ENCODE data around the gene USP10. TPM values are rescaled to one million over a fixed set of nuclear protein-coding genes. Genes with fewer than 3 reads are reported as not detected.

Gene USP10
- total RNA-seq, 2 experiments from 2014 or later: 93.9 to 95.2 TPM

GRCh38 chr16:84769416-84769815 lies 69.6 kb downstream of the USP10 start:
- Mint-ChIP-seq H3K4me1 (ENCODE audit: low read depth) (peaks cover 39% of the 10 kb centered on the region), H3K4me3 (no peak overlapping the region), H3K27me3 (ENCODE audit: low read depth) (no peaks in the 10 kb centered on the region), H3K36me3 (ENCODE audit: low read depth) (peaks cover 44% of the 10 kb centered on the region), H3K27ac (no peak overlapping the region), H3K9me3 (no peaks in the 10 kb centered on the region)
- CTCF ChIA-PET: interaction anchor here (1.4 to 2.0 kb wide), 5 partner anchors 10 to 201 kb away, joined by 4 to 9 read pairs (median 5); no protein-coding TSS in a partner anchor
- no peak for DNase-seq
- intact Hi-C loops (cut with micrococcal nuclease): no loop called here

GRCh38 chr16:84773312-84773711 lies 73.5 kb downstream of the USP10 start:
- H3K27ac Mint-ChIP-seq: no peak overlapping the region
- intact Hi-C loops (cut with micrococcal nuclease): no loop called here
- CTCF ChIA-PET: interaction anchor here (0.7 to 1.5 kb wide), 2 partner anchors 195 to 267 kb away, joined by 3 to 8 read pairs; no protein-coding TSS in a partner anchor
- DNase-seq: no peak
- H3K4me3 Mint-ChIP-seq: no peak overlapping the region
- H3K9me3 Mint-ChIP-seq: no peaks in the 10 kb centered on the region
- peaks cover 4% of the 10 kb centered on the region for H3K4me1 Mint-ChIP-seq (ENCODE audit: low read depth)
- peaks cover 38% of the 10 kb centered on the region for H3K36me3 Mint-ChIP-seq (ENCODE audit: low read depth)
- no peaks in the 10 kb centered on the region for H3K27me3 Mint-ChIP-seq (ENCODE audit: low read depth)

- Mint-ChIP-seq H3K9me3 (no peaks in the 10 kb centered on the region), H3K27ac (peak overlapping the region; percentile 35), H3K27me3 (ENCODE audit: low read depth) (no peaks in the 10 kb centered on the region), H3K4me1 (ENCODE audit: low read depth) (no peaks in the 10 kb centered on the region), H3K4me3 (no peak overlapping the region), H3K36me3 (ENCODE audit: low read depth) (peaks cover 32% of the 10 kb centered on the region)
- intact Hi-C loops (cut with micrococcal nuclease): no loop called here
- no peak for DNase-seq
- CTCF ChIA-PET: no interaction called here
Measured at GRCh38 chr16:84774810-84775209, 75.0 kb downstream of the USP10 start.

GRCh38 chr16:84775262-84775810 lies 75.5 kb downstream of the USP10 start:
- no peak for DNase-seq
- H3K27ac Mint-ChIP-seq: peak overlapping the region; percentile 35
- H3K27me3 Mint-ChIP-seq (ENCODE audit: low read depth): no peaks in the 10 kb centered on the region
- no peaks in the 10 kb centered on the region for H3K4me1 Mint-ChIP-seq (ENCODE audit: low read depth)
- H3K9me3 Mint-ChIP-seq: no peaks in the 10 kb centered on the region
- H3K4me3 Mint-ChIP-seq: no peak overlapping the region
- H3K36me3 Mint-ChIP-seq (ENCODE audit: low read depth): peaks cover 35% of the 10 kb centered on the region
- intact Hi-C loops (cut with micrococcal nuclease): no loop called here
- CTCF ChIA-PET: no interaction called here

GRCh38 chr16:84777435-84777834 lies 77.6 kb downstream of the USP10 start:
- intact Hi-C loops (cut with micrococcal nuclease): no loop called here
- CTCF ChIA-PET: no interaction called here

GRCh38 chr16:84778720-84779119 lies 78.9 kb downstream of the USP10 start:
- Mint-ChIP-seq H3K4me3 (no peak overlapping the region), H3K4me1 (ENCODE audit: low read depth) (no peaks in the 10 kb centered on the region), H3K9me3 (no peaks in the 10 kb centered on the region), H3K27me3 (ENCODE audit: low read depth) (no peaks in the 10 kb centered on the region), H3K27ac (no peak overlapping the region), H3K36me3 (ENCODE audit: low read depth) (peaks cover 32% of the 10 kb centered on the region)
- intact Hi-C loops (cut with micrococcal nuclease): no loop called here
- CTCF ChIA-PET: no interaction called here
- no peak for DNase-seq

More at GRCh38 chr16:84777435-84777834, 77.6 kb downstream of the USP10 start:
- no peak for DNase-seq
- Mint-ChIP-seq H3K27me3 (ENCODE audit: low read depth) (no peaks in the 10 kb centered on the region), H3K9me3 (no peaks in the 10 kb centered on the region), H3K36me3 (ENCODE audit: low read depth) (peaks cover 36% of the 10 kb centered on the region), H3K4me3 (no peak overlapping the region), H3K4me1 (ENCODE audit: low read depth) (no peaks in the 10 kb centered on the region), H3K27ac (no peak overlapping the region)

GRCh38 chr16:84780063-84780462 lies 80.3 kb downstream of the USP10 start:
- intact Hi-C loops (cut with micrococcal nuclease): no loop called here
- Mint-ChIP-seq H3K27me3 (ENCODE audit: low read depth) (no peaks in the 10 kb centered on the region), H3K9me3 (no peaks in the 10 kb centered on the region), H3K4me3 (no peak overlapping the region), H3K36me3 (ENCODE audit: low read depth) (peaks cover 28% of the 10 kb centered on the region), H3K4me1 (ENCODE audit: low read depth) (no peaks in the 10 kb centered on the region), H3K27ac (no peak overlapping the region)
- DNase-seq: no peak
- CTCF ChIA-PET: interaction anchor here (0.7 kb wide), 1 partner anchor 25 kb away, joined by 3 read pairs; no protein-coding TSS in a partner anchor

- Mint-ChIP-seq H3K36me3 (ENCODE audit: low read depth) (peaks cover 24% of the 10 kb centered on the region), H3K27me3 (ENCODE audit: low read depth) (no peaks in the 10 kb centered on the region), H3K9me3 (no peaks in the 10 kb centered on the region), H3K27ac (no peak overlapping the region), H3K4me1 (ENCODE audit: low read depth) (no peaks in the 10 kb centered on the region), H3K4me3 (no peak overlapping the region)
- intact Hi-C loops (cut with micrococcal nuclease): no loop called here
- CTCF ChIA-PET: no interaction called here
- DNase-seq: no peak
Measured at GRCh38 chr16:84780544-84781376, 81.0 kb downstream of the USP10 start.

- Mint-ChIP-seq H3K27ac (no peak overlapping the region), H3K4me3 (no peak overlapping the region), H3K9me3 (no peaks in the 10 kb centered on the region), H3K36me3 (ENCODE audit: low read depth) (peaks cover 15% of the 10 kb centered on the region), H3K4me1 (ENCODE audit: low read depth) (no peaks in the 10 kb centered on the region), H3K27me3 (ENCODE audit: low read depth) (no peaks in the 10 kb centered on the region)
- CTCF ChIA-PET: no interaction called here
- no peak for DNase-seq
- intact Hi-C loops (cut with micrococcal nuclease): no loop called here
Measured at GRCh38 chr16:84782846-84783245, 83.0 kb downstream of the USP10 start.

- Mint-ChIP-seq H3K36me3 (ENCODE audit: low read depth) (peaks cover under 1% of the 10 kb centered on the region), H3K4me1 (ENCODE audit: low read depth) (no peaks in the 10 kb centered on the region), H3K4me3 (no peak overlapping the region), H3K9me3 (no peaks in the 10 kb centered on the region), H3K27me3 (ENCODE audit: low read depth) (no peaks in the 10 kb centered on the region), H3K27ac (no peak overlapping the region)
- DNase-seq: no peak
- intact Hi-C loops (cut with micrococcal nuclease): no loop called here
- CTCF ChIA-PET: interaction anchor here (1.5 kb wide), 1 partner anchor 32 kb away, joined by 3 read pairs; no protein-coding TSS in a partner anchor
Measured at GRCh38 chr16:84785843-84786581, 86.2 kb downstream of the USP10 start.

GRCh38 chr16:84786605-84787262 lies 86.9 kb downstream of the USP10 start:
- no peak for DNase-seq
- no peak overlapping the region for H3K4me3 Mint-ChIP-seq
- no peaks in the 10 kb centered on the region for H3K36me3 Mint-ChIP-seq (ENCODE audit: low read depth)
- intact Hi-C loops (cut with micrococcal nuclease): no loop called here
- H3K9me3 Mint-ChIP-seq: no peaks in the 10 kb centered on the region
- H3K27me3 Mint-ChIP-seq (ENCODE audit: low read depth): no peaks in the 10 kb centered on the region
- CTCF ChIA-PET: no interaction called here
- no peak overlapping the region for H3K27ac Mint-ChIP-seq
- no peaks in the 10 kb centered on the region for H3K4me1 Mint-ChIP-seq (ENCODE audit: low read depth)

- no peak overlapping the region for H3K4me3 Mint-ChIP-seq
- no peak overlapping the region for H3K27ac Mint-ChIP-seq
- H3K27me3 Mint-ChIP-seq (ENCODE audit: low read depth): no peaks in the 10 kb centered on the region
- no peaks in the 10 kb centered on the region for H3K4me1 Mint-ChIP-seq (ENCODE audit: low read depth)
- H3K9me3 Mint-ChIP-seq: no peaks in the 10 kb centered on the region
- intact Hi-C loops (cut with micrococcal nuclease): no loop called here
- DNase-seq: no peak
- CTCF ChIA-PET: no interaction called here
- no peaks in the 10 kb centered on the region for H3K36me3 Mint-ChIP-seq (ENCODE audit: low read depth)
Measured at GRCh38 chr16:84787263-84787622, 87.4 kb downstream of the USP10 start.
